ENCODE results near the gene RCSD1.

Gene RCSD1

DNA sequence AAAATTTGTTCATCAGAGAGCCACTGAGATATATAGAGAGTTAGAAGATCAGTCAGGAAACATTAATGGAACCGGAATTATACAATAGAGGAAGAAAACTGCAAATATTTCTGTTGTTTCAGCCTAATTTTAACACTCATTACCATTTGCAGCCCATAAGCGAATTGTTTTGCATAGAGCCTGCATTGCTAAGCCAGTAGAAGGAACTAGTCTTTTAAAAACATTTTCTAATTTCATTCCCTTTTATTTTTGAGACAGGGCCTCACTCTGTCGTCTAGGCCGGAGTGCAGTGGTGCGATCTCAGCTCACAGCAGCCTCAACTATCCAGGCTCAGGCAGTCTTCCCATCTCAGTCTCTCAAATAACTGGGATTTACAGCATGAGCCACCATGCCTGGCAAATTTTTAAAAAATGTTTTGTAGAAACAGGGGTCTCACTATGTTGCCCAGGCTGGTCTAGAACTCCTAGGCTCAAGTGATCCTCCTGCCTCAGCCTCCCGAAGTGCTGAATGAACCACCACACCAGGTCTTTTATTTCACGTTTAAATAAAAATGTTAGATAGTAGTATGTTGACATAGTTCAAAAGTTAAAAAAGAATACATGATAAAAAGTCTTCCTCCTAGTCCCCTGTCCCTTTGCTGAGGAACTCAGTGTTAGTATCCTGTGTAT lies 117.1 kb downstream of the RCSD1 start:
- no peak for DNase-seq (ENCODE audit: low read depth)

- DNase-seq (ENCODE audit: low read depth), result no peak
Measured at GRCh38 chr1:167747988-167748387, 118.0 kb downstream of the RCSD1 start.

GRCh38 chr1:167748906-167749305 lies 118.9 kb downstream of the RCSD1 start:
- DNase-seq (ENCODE audit: low read depth), result no peak

DNA sequence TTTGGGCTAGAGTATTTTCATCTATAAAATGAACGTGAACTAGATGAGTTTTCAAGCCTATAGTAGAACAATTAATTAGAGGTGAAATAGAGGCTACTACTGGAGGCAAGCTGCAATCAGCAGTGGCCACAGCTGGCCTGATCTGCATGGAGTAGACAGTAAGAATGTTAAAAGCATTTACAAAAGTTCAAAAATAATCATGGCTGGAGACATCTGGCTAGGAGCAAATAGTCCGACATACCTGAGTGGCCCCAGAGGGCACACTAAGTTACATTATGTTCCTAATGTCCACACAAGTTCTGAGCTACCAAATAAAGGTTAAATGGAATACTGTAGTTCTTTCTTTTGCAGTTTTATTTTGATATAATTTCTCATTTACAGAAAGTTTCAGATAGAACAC lies 119.7 kb downstream of the RCSD1 start:
- DNase-seq (ENCODE audit: low read depth), result no peak

DNA sequence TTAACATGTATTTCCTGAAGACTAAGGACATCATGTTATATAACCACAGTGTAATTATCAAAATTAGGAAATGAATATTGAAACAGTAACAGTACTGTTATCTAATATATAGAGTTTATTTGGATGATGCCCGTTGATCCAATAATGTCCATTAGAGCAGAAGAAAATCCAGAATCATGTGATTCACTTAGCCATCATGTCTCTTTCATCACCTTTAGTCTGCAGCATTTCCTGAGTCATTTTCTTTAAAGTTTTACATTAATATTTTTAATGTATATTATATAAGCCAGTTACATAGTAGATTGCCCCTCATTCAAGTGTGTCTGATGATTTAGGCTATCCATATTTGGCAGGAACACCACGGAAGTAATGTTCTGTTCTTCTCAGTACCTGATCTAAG lies 120.6 kb downstream of the RCSD1 start:
- DNase-seq (ENCODE audit: low read depth), result no peak

- DNase-seq (ENCODE audit: low read depth), result no peak
Measured at GRCh38 chr1:167751676-167752075, 121.6 kb downstream of the RCSD1 start.

- no peak for DNase-seq (ENCODE audit: low read depth)
Measured at GRCh38 chr1:167752219-167752985, 122.4 kb downstream of the RCSD1 start.

DNA sequence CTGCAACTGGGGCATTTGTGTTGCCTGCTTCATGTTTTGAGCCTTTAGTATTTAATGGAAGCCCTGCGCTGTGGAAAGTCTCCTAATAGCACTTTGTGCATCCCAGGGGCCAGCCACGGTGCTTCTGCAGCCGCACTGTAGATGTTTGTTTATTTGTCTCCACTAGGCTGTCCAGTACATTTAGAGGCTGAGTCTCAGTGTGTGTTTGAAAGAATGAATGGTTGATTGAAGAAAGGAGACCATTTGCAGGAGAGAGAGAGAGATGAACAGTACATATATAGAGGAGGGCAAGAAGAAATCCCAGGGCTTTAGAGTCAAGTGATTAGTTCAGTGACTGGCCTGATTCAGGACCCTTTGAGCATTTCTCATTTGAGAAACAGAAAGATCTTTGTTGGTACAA lies 125.6 kb downstream of the RCSD1 start:
- no peak for DNase-seq (ENCODE audit: low read depth)

Measured in GM04503 (cell line).